Endothelial cell (in vitro differentiated cells): ENCODE measurements around the gene SYT12. TPM values are rescaled to one million over a fixed set of nuclear protein-coding genes. Genes with fewer than 3 reads are reported as not detected.
"Not testable (repeated sequence)": the region's sequence is repeated elsewhere in the genome, so short reads cannot be mapped to it uniquely, and the experiment has no call there.

Experiments
- DNase-seq: peaks from one replicate; pipeline ENCODE4 v3.0.0; 2021; ENCODE audit warnings: low spot score
- H3K27ac Mint-ChIP-seq: one replicate; pipeline ENCODE4 v1.8.0; 2021; ENCODE audit warnings: mixed read lengths, inconsistent platforms; ENCODE audit not compliant: unreplicated experiment
- H3K27me3 Mint-ChIP-seq: one replicate; pipeline ENCODE4 v1.8.0; 2021; ENCODE audit warnings: mild to moderate bottlenecking, moderate library complexity, mixed read lengths, inconsistent platforms; ENCODE audit not compliant: unreplicated experiment
- H3K36me3 Mint-ChIP-seq: one replicate; pipeline ENCODE4 v1.8.0; 2021; ENCODE audit warnings: mild to moderate bottlenecking, low read depth, mixed read lengths, inconsistent platforms; ENCODE audit not compliant: unreplicated experiment
- H3K4me1 Mint-ChIP-seq: one replicate; pipeline ENCODE4 v1.8.0; 2021; ENCODE audit warnings: mild to moderate bottlenecking, mixed read lengths, inconsistent platforms; ENCODE audit not compliant: unreplicated experiment
- H3K4me3 Mint-ChIP-seq: one replicate; pipeline ENCODE4 v1.8.0; 2021; ENCODE audit warnings: mild to moderate bottlenecking, mixed read lengths, inconsistent platforms; ENCODE audit not compliant: unreplicated experiment
- H3K9me3 Mint-ChIP-seq: one replicate; pipeline ENCODE4 v1.8.0; 2021; ENCODE audit warnings: mixed read lengths, inconsistent platforms; ENCODE audit not compliant: unreplicated experiment
- total RNA-seq: library from RNA; stranded (reverse); fragmentation: NEBNext Ultra II Directional; extraction: Animal tissue kit (Norgen Biotek cat#: 25700); gene quantifications from one replicate; pipeline ENCODE4 v1.2.1, GENCODE V29; 2021; ENCODE audit not compliant: unreplicated experiment
- TF ChIP-seq, protein P1 (sequence below): fragments of 200-600 bp; sonication (generic); IDR thresholded peaks from one replicate; pipeline ENCODE4 v1.5.0; 2021; ENCODE audit warnings: antibody characterized with exemption; ENCODE audit not compliant: unreplicated experiment

The SYT12 gene
- total RNA-seq, 1 donor from 2014 or later: 0.82 TPM

DNA sequence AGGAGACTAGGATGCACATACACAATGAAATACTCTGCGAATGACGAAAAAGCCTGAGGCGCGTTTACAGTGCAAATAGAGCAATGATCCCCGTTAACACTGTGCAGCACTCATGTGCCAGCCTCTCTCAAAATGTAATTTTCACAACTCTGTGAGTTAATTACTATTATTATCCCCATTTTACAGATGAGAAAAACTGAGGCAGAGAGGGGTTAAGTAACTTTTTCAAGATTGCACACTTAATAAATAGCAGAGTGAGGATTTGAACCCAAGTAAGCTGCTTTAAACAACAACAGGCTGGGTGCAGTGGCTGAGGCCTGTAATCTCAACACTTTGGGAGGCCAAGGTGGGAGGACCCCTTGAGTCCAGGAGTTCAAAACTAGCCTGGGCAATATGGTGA lies 21.6 kb upstream of the SYT12 start:
- Mint-ChIP-seq H3K4me3 (no peak overlapping the region), H3K9me3 (no peaks in the 10 kb centered on the region), H3K4me1 (peaks cover 12% of the 10 kb centered on the region), H3K36me3 (no peaks in the 10 kb centered on the region), H3K27ac (no peak overlapping the region), H3K27me3 (peaks cover 4% of the 10 kb centered on the region)
- TF ChIP-seq, protein P1, sequence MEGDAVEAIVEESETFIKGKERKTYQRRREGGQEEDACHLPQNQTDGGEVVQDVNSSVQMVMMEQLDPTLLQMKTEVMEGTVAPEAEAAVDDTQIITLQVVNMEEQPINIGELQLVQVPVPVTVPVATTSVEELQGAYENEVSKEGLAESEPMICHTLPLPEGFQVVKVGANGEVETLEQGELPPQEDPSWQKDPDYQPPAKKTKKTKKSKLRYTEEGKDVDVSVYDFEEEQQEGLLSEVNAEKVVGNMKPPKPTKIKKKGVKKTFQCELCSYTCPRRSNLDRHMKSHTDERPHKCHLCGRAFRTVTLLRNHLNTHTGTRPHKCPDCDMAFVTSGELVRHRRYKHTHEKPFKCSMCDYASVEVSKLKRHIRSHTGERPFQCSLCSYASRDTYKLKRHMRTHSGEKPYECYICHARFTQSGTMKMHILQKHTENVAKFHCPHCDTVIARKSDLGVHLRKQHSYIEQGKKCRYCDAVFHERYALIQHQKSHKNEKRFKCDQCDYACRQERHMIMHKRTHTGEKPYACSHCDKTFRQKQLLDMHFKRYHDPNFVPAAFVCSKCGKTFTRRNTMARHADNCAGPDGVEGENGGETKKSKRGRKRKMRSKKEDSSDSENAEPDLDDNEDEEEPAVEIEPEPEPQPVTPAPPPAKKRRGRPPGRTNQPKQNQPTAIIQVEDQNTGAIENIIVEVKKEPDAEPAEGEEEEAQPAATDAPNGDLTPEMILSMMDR: no peak
- no peak for DNase-seq

DNA sequence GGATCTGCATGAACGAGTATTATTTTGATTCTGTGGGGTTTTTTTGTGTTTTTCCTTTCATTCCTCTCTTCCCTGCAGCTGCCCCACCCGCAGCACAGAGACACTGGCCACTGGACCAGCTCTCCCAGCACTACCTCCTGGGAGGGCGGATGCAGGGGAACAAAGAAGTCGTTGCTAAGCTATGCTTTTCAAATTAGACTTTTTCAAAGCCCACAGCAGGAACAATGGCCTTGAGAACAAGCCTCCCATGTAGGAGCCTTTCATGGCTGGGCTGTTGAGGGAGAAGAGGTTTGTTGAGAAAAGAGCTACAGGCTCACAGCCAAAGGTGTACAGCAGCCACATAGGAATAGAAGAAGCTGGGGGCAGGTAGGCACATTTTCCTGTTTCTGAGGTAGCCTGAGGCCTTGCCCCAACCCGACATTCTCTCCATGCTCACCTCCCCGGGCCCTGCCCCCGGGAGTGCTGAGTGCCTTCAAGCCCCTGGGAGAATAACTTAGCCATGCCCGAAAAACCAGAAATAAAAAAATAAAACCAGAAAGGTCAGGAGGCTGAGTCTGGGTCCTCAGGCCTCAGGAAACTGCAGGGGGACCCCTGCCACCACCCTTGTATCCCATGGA lies 20.5 kb upstream of the SYT12 start:
- H3K27ac Mint-ChIP-seq: no peak overlapping the region
- no peak overlapping the region for H3K4me3 Mint-ChIP-seq
- peaks cover 12% of the 10 kb centered on the region for H3K4me1 Mint-ChIP-seq
- TF ChIP-seq, protein P1: no peak
- H3K9me3 Mint-ChIP-seq: no peaks in the 10 kb centered on the region
- H3K36me3 Mint-ChIP-seq: no peaks in the 10 kb centered on the region
- no peak for DNase-seq
- peaks cover 4% of the 10 kb centered on the region for H3K27me3 Mint-ChIP-seq

DNA sequence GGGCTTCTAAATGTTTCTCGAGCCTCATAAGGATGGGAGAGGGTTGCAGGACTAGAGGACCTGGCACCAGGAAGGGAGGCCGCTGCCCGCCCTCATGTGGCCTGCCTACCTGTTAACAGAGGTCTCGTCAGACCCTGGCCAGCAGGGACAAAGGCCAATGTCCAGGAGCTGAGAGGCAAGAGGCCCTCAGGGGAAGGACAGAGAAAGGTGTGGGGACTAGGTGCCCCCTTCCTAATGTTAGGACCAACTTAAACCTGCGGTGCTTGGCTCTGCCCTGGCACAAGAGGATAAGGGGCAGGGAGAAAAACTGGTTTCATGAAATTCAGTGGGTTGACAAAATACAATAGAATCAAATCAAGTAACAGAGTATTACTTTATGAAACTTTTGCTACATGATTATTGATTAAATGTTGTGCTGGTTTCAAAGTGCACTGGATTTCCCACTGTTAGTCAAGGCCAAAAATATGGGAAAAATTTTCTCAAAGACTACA lies 20.0 kb upstream of the SYT12 start:
- H3K27ac Mint-ChIP-seq: no peak overlapping the region

DNA sequence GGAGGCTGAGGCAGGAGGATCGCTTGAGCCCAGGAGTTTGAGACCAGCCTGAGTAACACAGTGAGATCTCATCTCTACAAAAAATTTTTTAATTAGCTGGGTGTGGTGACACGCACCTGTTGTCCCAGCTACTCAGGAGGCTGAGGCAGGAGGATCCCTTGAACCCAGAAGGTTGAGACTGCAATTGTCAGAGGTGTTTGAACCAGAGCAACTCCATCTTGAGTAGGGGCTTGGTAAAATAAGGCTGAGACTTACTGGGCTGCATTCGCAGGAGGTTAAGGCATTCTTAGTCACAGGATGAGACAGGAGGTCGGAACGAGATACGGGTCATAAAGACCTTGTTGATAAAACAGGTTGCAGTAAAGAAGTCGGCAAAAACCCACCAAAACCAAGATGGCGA lies 17.7 kb upstream of the SYT12 start:
- not testable (repeated sequence) for DNase-seq, H3K27ac Mint-ChIP-seq, H3K27me3 Mint-ChIP-seq, H3K9me3 Mint-ChIP-seq, H3K36me3 Mint-ChIP-seq, H3K4me3 Mint-ChIP-seq
- H3K4me1 Mint-ChIP-seq: peaks cover 12% of the 10 kb centered on the region

More for the DNA sequence above, 20.0 kb upstream of the SYT12 start:
- TF ChIP-seq, protein P1: no peak
- H3K27me3 Mint-ChIP-seq: peaks cover 4% of the 10 kb centered on the region
- H3K4me3 Mint-ChIP-seq: no peak overlapping the region
- no peak for DNase-seq
- no peaks in the 10 kb centered on the region for H3K36me3 Mint-ChIP-seq
- peaks cover 12% of the 10 kb centered on the region for H3K4me1 Mint-ChIP-seq
- H3K9me3 Mint-ChIP-seq: no peaks in the 10 kb centered on the region

DNA sequence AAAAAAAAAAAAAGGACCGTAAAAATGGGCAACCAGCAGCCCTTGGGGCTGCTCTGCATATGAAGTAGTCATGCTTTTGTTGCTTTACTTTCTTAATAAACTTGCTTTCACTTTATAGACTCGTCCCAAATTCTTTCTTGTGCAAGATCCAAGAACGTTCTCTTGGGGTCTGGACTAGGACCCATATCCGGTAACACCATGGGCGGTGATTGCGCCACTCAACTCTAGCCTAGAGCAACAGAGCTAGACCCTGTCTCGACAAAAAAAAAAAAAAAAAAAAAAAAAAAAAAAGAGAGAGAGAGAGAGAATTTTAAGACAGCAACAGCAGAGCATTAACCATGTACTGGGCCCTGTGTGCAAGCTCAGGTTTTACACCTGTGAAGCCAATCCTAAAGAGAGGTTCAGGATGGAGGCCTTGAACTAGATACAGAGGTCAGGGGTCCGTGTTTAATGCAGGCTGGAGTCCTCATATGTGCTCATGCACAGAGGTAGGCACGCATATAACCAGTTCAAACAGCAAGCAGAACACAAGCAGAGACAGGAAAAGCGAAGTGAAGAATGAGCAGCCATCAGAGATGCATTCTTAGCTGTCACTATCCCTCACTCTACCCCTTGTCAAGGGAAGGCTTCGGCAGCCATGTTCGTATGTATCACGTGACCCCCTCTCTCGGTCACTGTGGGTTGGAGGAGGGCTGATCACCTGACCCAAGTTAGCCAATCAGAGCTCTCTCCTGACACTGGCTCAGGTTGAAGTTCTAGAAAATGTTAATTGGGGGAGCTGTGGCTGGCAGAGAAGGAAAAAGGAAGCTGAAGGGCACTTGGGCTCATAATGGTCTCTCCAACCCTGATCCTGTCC lies 16.7 kb upstream of the SYT12 start:
- no peak for DNase-seq
- TF ChIP-seq, protein P1: no peak
- H3K27me3 Mint-ChIP-seq: peaks cover 6% of the 10 kb centered on the region
- no peaks in the 10 kb centered on the region for H3K9me3 Mint-ChIP-seq
- no peak overlapping the region for H3K4me3 Mint-ChIP-seq
- H3K36me3 Mint-ChIP-seq: no peaks in the 10 kb centered on the region
- peaks cover 7% of the 10 kb centered on the region for H3K4me1 Mint-ChIP-seq
- no peak overlapping the region for H3K27ac Mint-ChIP-seq
